IPS DF 4.7 (cell line): ENCODE results near the gene CEACAM3.

Source experiments
- DNase-seq: peaks from one replicate; pipeline ENCODE4 v3.0.0-alpha.2; 2013; ENCODE audit warnings: low spot score; ENCODE audit errors: extremely low read depth

CEACAM3 gene

DNA sequence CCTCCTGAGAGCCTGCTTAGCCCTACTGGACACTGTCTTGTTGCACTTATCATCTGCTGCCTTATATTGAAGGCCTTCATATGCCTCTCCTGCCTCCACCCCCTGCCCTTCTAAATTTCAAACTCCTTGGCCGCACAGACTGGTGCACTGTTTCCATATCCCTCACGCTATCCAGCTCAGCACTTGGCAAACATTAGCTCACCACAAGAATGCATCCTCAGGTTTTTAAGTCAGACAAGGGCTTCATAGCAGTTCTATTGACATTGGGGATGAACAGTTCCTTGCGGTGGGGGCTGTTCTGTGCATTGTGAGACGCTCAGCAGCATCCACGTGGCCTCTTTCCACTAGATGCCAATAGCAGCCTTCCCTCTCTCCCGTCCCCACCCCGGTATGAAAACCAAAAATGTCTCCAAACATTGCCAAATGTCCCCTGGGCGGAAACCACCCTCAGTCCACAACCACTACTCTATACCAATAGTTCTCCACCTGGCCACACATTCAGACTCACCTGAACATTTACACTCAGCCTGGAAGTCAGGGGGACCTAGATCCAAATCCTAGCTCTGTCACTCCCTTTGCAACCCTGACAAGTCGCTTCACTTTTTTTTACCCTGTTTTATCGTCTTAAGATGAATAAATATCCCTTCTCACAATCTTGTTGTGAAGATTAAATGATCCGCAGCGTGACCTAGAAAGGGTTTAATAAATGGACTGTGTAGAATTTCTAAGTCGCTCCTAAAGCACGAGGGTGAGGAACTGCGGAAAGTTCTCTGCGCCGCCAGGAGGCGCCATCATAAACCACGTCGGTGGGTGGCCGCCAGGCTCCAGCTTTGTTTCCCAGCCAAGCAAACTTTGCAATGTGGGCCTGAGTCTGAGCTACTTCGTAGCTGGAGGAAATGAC lies 3.6 kb upstream of the CEACAM3 start:
- peak; percentile 49 for DNase-seq

DNA sequence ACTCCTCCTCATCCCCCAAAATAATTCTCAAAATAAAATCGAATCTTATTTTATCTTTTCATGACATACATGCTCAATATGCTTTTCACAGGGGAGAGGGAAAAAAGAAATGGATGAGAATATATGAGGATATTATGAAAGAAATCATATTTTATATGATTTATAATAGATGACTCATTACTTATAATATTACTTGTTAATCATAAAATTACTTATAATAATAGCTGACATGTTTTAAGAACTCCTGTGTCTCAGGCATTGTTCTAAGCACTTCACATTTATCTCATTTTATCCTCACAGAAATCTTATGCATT lies 3.0 kb upstream of the CEACAM3 start:
- no peak for DNase-seq

- peak; percentile 41 for DNase-seq
These were observed 1.3 kb upstream of the CEACAM3 start for GRCh38 chr19:41795031-41795461.

- DNase-seq = no peak
These were observed 514 bp downstream of the CEACAM3 start for GRCh38 chr19:41796901-41797300.

GRCh38 chr19:41799444-41800000 lies 3.1 kb downstream of the CEACAM3 start:
- no peak for DNase-seq

DNA sequence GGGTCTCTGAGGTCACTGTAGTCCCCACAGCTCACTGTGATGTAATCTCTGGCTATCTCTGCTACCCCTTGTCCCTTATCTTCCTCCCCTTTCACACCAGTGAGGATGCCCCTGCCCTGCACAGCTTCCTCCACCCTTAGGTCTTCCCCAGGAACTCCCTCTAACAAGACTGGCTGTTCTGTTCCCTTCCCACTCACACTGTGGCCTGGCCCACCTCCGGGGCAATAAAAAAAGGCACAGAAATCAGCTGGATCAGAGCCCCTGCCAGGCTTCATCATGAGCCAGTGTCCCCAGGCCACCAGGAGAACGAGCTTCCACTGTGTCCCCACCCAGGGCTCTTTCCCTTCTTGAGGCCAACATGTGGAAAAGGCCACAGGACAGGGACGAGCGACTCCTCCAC lies 4.6 kb downstream of the CEACAM3 start:
- DNase-seq = no peak

- DNase-seq = no peak
These were observed 5.4 kb downstream of the CEACAM3 start for GRCh38 chr19:41801792-41802211.

DNA sequence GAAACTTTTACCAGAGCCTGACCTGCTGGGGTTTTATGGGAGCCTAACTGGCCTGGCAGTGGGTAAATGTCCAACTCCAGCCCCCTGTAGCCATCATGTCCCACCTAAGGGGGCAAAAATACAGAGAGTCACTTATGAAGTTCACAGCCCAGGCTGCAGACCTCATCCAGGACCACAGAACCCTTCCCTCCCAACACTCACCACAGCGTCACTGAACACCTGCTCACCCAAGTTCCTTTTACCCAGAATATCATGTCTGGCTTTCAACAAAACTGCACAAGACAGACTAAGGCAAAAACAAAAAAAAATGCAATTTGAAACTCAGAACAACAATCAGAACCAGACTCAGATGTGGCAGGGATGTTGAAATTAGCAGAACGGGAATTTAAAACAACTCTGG lies 6.4 kb downstream of the CEACAM3 start:
- DNase-seq = no peak

DNA sequence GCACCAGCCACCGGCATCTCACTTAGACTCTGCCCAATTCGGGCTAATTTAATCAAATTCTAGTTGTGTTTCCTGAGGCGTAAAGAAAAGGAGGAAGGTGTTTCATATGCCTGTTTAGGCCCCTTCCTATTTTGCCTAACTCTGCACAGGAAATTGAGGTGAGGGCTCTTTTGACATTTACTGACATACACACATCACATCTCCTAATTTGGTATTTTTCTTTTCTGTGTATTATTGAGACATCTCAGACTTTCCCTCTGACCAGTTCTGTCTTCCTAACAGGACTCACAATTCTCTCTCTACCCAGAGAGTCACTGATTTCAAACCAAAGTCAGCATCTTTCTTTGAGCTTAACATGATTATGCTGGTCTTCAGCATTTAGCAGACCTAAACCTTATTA lies 7.9 kb downstream of the CEACAM3 start:
- DNase-seq = no peak

DNA sequence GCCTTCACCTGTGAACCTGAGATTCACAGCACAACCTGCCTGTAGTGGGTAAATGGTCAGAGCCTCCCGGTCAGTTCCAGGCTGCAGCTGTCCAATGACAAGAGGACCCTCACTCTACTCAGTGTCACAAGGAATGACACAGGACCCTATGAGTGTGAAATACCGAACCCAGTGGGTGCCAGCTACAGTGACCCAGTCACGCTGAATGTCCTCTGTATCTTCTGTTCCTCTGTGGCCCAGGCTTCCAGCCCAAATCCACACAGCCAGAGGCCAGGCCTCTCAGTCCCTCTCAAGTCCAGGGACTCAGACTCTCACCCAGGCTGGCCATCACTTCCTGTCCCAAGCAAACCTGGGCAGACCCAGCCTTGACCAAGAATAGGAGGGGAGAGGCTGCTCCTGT lies 10.8 kb downstream of the CEACAM3 start:
- DNase-seq = no peak

- no peak for DNase-seq
These were observed 12.5 kb downstream of the CEACAM3 start for GRCh38 chr19:41808663-41809566.

DNA sequence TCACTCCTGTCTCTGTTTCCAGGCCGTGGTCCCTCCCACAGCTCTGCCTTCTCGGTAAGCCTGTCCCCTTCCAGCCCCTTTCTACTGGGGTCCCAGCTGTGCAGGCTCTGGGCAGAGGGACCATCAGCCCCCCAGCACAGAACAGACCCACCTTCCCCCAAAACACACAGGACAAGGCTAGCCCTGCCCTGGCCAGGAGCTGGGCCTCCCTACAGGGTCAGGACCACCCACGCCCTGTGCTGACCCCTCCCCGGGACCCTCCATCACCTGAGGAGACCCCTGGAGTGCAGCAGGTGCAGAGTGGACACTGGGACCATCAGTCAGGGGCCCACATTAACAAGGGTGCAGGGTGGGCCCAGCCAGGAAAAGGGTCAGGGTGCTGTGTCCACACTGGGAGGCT lies 13.9 kb downstream of the CEACAM3 start:
- no peak for DNase-seq

- no peak for DNase-seq
These were observed 14.6 kb downstream of the CEACAM3 start for GRCh38 chr19:41811036-41811435.

- DNase-seq = no peak
These were observed 15.6 kb downstream of the CEACAM3 start for GRCh38 chr19:41811981-41812380.

GRCh38 chr19:41813911-41814310 lies 17.5 kb downstream of the CEACAM3 start:
- no peak for DNase-seq

GRCh38 chr19:41815301-41815700 lies 18.9 kb downstream of the CEACAM3 start:
- DNase-seq = no peak

- no peak for DNase-seq
These were observed 20.4 kb downstream of the CEACAM3 start for GRCh38 chr19:41816761-41817160.

- no peak for DNase-seq
These were observed 24.8 kb downstream of the CEACAM3 start for GRCh38 chr19:41821003-41821735.

- no peak for DNase-seq
These were observed 41.8 kb downstream of the CEACAM3 start for GRCh38 chr19:41837981-41838708.

DNA sequence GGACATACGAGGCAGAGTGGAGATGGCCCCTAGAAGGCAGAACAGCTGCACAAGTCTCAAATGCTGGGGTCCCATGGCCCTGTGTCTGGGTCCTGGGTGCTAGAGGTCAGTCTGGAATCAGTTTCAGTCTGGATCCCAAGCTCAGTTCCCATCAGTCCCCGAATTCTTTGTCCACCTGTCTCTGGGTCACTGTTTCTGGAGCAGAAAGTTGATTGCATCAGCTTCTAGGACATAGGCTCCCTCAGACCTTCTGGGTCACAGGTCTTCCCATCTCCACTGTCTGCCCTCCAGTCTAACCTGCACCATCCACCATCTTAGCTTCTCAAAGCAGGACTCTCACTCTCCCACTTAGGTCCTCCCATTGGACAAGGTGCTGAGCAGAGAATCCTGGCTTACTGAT lies 42.8 kb downstream of the CEACAM3 start:
- DNase-seq = no peak

DNA sequence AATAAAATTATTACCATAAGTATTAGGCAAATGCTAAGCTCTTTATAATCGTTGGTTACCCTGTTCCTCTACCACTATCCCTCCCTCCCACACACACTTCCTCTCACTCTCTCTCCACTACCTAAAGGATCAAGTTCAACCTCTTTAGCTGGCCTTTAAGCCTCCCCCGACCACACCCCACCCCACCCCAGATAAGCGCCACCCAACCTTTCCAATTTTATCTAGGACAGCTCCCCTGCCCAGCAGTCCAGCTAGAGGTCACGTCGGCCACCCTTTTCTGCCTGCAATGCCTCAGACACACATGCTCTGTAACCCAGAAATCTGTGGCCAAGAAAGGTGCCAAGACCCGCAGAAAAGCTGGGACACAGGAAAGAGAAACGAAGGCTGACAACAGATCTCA lies 47.0 kb downstream of the CEACAM3 start:
- DNase-seq = no peak
